Liver (tissue), 9 donors: ENCODE measurements around the gene SURF1. TPM values are rescaled to one million over a fixed set of nuclear protein-coding genes. Genes with fewer than 3 reads are reported as not detected.
A peak's percentile ranks its signal among the peaks of the same experiment; 100 is the strongest.

ENCODE experiments used
- DNase-seq: peaks from one replicate; pipeline ENCODE4 v3.0.0-alpha.2; 2017; ENCODE audit warnings: low spot score
- H3K27ac ChIP-seq, 2 donors: one replicate each; pipeline ENCODE4 v1.7.0; 2013; ENCODE audit warnings: inconsistent platforms in 2 of 2, low read length in 2 of 2, control low read depth in 1 of 2, low read depth in 1 of 2, mild to moderate bottlenecking in 1 of 2
- H3K27me3 ChIP-seq, 4 donors: one replicate each; pipeline versions ENCODE4 v1.6.1 to v1.7.0; 2013; ENCODE audit warnings: low read length in 3 of 4, inconsistent platforms in 1 of 4, mild to moderate bottlenecking in 1 of 4, moderate library complexity in 1 of 4; ENCODE audit not compliant: control insufficient read depth in 4 of 4, insufficient read depth in 4 of 4
- H3K36me3 ChIP-seq, 4 donors: one replicate each; pipeline versions ENCODE4 v1.6.1 to v1.7.0; 2013; ENCODE audit warnings: low read length in 3 of 4, mild to moderate bottlenecking in 3 of 4, low read depth in 1 of 4, moderate library complexity in 1 of 4; ENCODE audit not compliant: control insufficient read depth in 4 of 4, insufficient read depth in 3 of 4
- H3K4me1 ChIP-seq, 4 donors: one replicate each; pipeline versions ENCODE4 v1.6.1 to v1.7.0; 2013; ENCODE audit warnings: low read length in 3 of 4, mild to moderate bottlenecking in 3 of 4, moderate library complexity in 1 of 4; ENCODE audit not compliant: control insufficient read depth in 4 of 4, insufficient read depth in 4 of 4
- H3K4me3 ChIP-seq, 3 donors: one replicate each; pipeline versions ENCODE4 v1.6.1 to v1.7.0; 2013; ENCODE audit warnings: low read length in 3 of 3, control low read depth in 1 of 3, low read depth in 1 of 3, mild to moderate bottlenecking in 1 of 3
- H3K9ac ChIP-seq, 2 donors: one replicate each; pipeline ENCODE4 v1.7.0; 2013; ENCODE audit warnings: low read length in 2 of 2, mild to moderate bottlenecking in 2 of 2, moderate library complexity in 2 of 2, control low read depth in 1 of 2, low read depth in 1 of 2
- H3K9me3 ChIP-seq, 4 donors: one replicate each; pipeline versions ENCODE4 v1.6.1 to v1.7.0; 2013; ENCODE audit warnings: low read length in 3 of 4; ENCODE audit not compliant: control insufficient read depth in 4 of 4
- ATF3 ChIP-seq: IDR thresholded peaks from 2 replicates; pipeline ENCODE4 v1.6.1; 2016; ENCODE audit warnings: antibody characterized with exemption
- CTCF ChIP-seq: fragments of 150-350 bp; IDR thresholded peaks from 2 replicates; pipeline ENCODE4 v1.5.1; 2017; ENCODE audit warnings: improper control_type of control experiment, low read depth, low read length; ENCODE audit not compliant: missing input control
- EGR1 ChIP-seq, 2 donors: IDR thresholded peaks; 2 replicates each; pipeline ENCODE4 v1.6.1; 2016 to 2018; ENCODE audit warnings: antibody characterized with exemption in 2 of 2, low read depth in 2 of 2
- FOXA1 ChIP-seq: IDR thresholded peaks from 2 replicates; pipeline ENCODE4 v1.6.1; 2016; ENCODE audit warnings: antibody characterized with exemption
- FOXA2 ChIP-seq: IDR thresholded peaks from 2 replicates; pipeline ENCODE4 v1.6.1; 2016; ENCODE audit warnings: antibody characterized with exemption
- GABPA ChIP-seq, 2 donors: IDR thresholded peaks in 1 of 2; conservative IDR thresholded peaks in 1 of 2; 2 replicates each; pipeline ENCODE4 v1.6.1; 2016; ENCODE audit warnings: antibody characterized with exemption in 2 of 2, mild to moderate bottlenecking in 1 of 2, moderate library complexity in 1 of 2
- HNF4A ChIP-seq, 2 donors: conservative IDR thresholded peaks; 2 replicates each; pipeline ENCODE4 v1.6.1; 2016; ENCODE audit warnings: antibody characterized with exemption in 2 of 2, mild to moderate bottlenecking in 2 of 2
- HNF4G ChIP-seq: IDR thresholded peaks from 2 replicates; pipeline ENCODE4 v1.6.1; 2016; ENCODE audit warnings: antibody characterized with exemption
- JUND ChIP-seq, 2 donors: IDR thresholded peaks; 2 replicates each; pipeline ENCODE4 v1.6.1; 2016; ENCODE audit warnings: antibody characterized with exemption in 2 of 2
- MAX ChIP-seq: IDR thresholded peaks from 2 replicates; pipeline ENCODE4 v1.6.1; 2016; ENCODE audit warnings: antibody characterized with exemption
- NR2F2 ChIP-seq: IDR thresholded peaks from 2 replicates; pipeline ENCODE4 v1.6.1; 2016; ENCODE audit warnings: antibody characterized with exemption
- RAD21 ChIP-seq, 2 donors: IDR thresholded peaks; 2 replicates each; pipeline ENCODE4 v1.6.1; 2016; ENCODE audit warnings: antibody characterized with exemption in 2 of 2, mild to moderate bottlenecking in 2 of 2
- REST ChIP-seq: IDR thresholded peaks from 2 replicates; pipeline ENCODE4 v1.6.1; 2016; ENCODE audit warnings: antibody characterized with exemption, mild to moderate bottlenecking
- RXRA ChIP-seq, 2 donors: IDR thresholded peaks; 2 replicates each; pipeline ENCODE4 v1.6.1; 2017 to 2018; ENCODE audit warnings: antibody characterized with exemption in 2 of 2, mild to moderate bottlenecking in 1 of 2
- TAF1 ChIP-seq: conservative IDR thresholded peaks from 2 replicates; pipeline ENCODE4 v1.6.1; 2016; ENCODE audit warnings: antibody characterized with exemption, mild to moderate bottlenecking
- YY1 ChIP-seq: IDR thresholded peaks from 2 replicates; pipeline ENCODE4 v1.6.1; 2016; ENCODE audit warnings: antibody characterized with exemption, mild to moderate bottlenecking
- ZBTB33 ChIP-seq: IDR thresholded peaks from 2 replicates; pipeline ENCODE4 v1.6.1; 2016; ENCODE audit warnings: antibody characterized with exemption
- WGBS: extraction: QIAGEN DNeasy Blood & Tissue Kit; methylation state at CpG from one replicate; pipeline ENCODE4 v1.1.7; 2013; 5-methylcytosine and 5-hydroxymethylcytosine counted together
- polyA plus RNA-seq, 2 donors: library from polyadenylated mRNA; stranded (reverse) in 1 of 2; unstranded in 1 of 2; fragments of 200-250 nt in 1 of 2; fragments of >200 nt in 1 of 2; fragmentation: Nextera tagmentation in 1 of 2; extraction: Ambion mirVana in 1 of 2; gene quantifications; one replicate each; pipeline versions ENCODE4 v1.2.1 to v1.2.3, GENCODE V29; 2013 to 2015
- total RNA-seq, 2 donors: library from RNA; depleted of rRNA; stranded (reverse); fragments of >200 nt; gene quantifications; one replicate each; pipeline ENCODE4 v1.2.3, GENCODE V29; 2014
- donor health status: healthy.
- donor health status: healthy.
- donor health status: healthy.
- donor health status: healthy.
- donor health status: healthy.

The SURF1 gene
- total and polyA plus RNA-seq, 4 donors = 20.7 to 106 (median 50.5) TPM

- H3K27me3 ChIP-seq = no peaks in the 10 kb centered on the region
- no peak for DNase-seq
- no peaks in the 10 kb centered on the region for H3K9me3 ChIP-seq
- H3K4me1 ChIP-seq = peaks cover 0 to 17% (median 9%) of the 10 kb centered on the region in 4 donors
- peak overlapping the region; percentile 28 to 46 for H3K27ac ChIP-seq
- peaks cover 7 to 33% (median 15%) of the 10 kb centered on the region in 4 donors for H3K36me3 ChIP-seq
- TF ChIP-seq RAD21 (IDR thresholded peaks at IDR 0.05) (no peak), NR2F2 (no peak), CTCF (no peak), HNF4A (conservative IDR thresholded peaks at IDR 0.05) (peak in 1 of 2 donors; percentile 11), ATF3 (no peak), HNF4G (no peak), FOXA1 (no peak), JUND (IDR thresholded peaks at IDR 0.05) (no peak), FOXA2 (no peak), GABPA (IDR thresholded peaks at IDR 0.05 in 1 of 2, conservative IDR thresholded peaks at IDR 0.05 in 1 of 2) (peak in 1 of 2 donors; percentile 39), TAF1 (no peak), RXRA (IDR thresholded peaks at IDR 0.05) (no peak), ZBTB33 (no peak), MAX (no peak), EGR1 (IDR thresholded peaks at IDR 0.05; ENCODE audit: low read depth in 2 of 2) (no peak)
- H3K4me3 ChIP-seq = no peak overlapping the region
- WGBS = 59% methylated on average over 19 of the region's 19 CpGs
- no peak overlapping the region for H3K9ac ChIP-seq
These were observed 49.5 kb upstream of the SURF1 start for GRCh38 chr9:133405508-133406438.

- Histone ChIP-seq H3K9ac (no peak overlapping the region), H3K4me3 (no peak overlapping the region), H3K27ac (no peak overlapping the region), H3K27me3 (no peaks in the 10 kb centered on the region), H3K9me3 (no peaks in the 10 kb centered on the region), H3K36me3 (peaks cover 3 to 20% (median 6%) of the 10 kb centered on the region in 4 donors), H3K4me1 (peaks cover 0 to 17% (median 9%) of the 10 kb centered on the region in 4 donors)
- DNase-seq = no peak
- TF ChIP-seq REST = no peak
- TF ChIP-seq YY1 = no peak
- WGBS = 87% methylated on average over 12 of the region's 12 CpGs
These were observed 48.2 kb upstream of the SURF1 start for GRCh38 chr9:133404454-133405002.
